ENCODE data around the gene SLAMF1. TPM values are rescaled to one million over a fixed set of nuclear protein-coding genes. Genes with fewer than 3 reads are reported as not detected.
A peak's percentile ranks its signal among the peaks of the same experiment; 100 is the strongest.

Gene SLAMF1
- total RNA-seq, 3 donors from 2014 or later (not counting 1 experiment from before 2014, with no cell fraction given) = 1.1 to 3.5 (median 2.1) TPM

DNA sequence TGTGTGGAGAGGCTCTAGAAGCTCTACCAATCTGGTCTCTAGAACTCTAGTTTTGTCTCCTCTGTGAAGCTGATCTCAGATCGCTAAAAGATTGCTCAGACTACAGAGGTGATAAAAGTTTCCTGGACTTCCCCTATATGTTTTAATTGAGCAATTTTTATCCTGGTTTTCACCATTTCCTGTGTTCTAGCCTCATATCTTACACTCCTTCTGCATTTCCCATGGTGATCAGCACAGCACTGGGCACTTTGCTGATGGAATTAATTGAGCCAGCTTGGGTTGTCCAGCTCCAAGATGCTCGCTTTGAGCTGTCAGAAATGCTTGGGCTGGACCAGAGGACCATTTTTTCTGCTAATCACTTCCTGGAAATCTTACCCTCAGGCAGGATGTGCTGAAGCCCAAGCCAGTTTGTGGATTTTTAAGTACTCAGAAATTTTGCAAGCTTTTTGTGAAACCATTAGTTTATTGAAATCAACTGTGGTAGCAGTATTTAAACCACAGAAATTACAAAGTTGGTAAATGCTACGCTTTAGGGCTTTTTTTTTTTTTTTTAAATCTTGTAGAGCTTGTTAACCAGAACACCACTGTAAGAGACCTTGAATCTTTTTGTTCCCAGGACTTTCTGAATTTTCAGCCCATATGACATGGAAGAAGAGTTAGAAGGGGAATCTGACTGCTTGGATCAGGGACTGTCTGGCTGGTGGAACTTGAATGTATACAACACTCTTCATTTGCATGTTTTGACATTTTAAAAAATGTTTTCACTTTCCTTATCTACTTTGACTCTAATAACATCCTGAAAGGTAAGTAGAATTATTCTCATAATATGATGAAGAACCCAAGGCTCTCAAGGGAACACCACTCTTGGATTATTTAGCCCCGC is 36.4 kb upstream of the SLAMF1 start:
- Histone ChIP-seq H3K9me3 (ENCODE audit: control insufficient read depth, insufficient read depth, low read length) (no peaks in the 10 kb centered on the region), H3K4me1 (ENCODE audit: control insufficient read depth, insufficient read depth, low read length) (peaks cover 53% of the 10 kb centered on the region), H3K4me3 (ENCODE audit: low read length) (no peak overlapping the region), H3K27me3 (ENCODE audit: control insufficient read depth, insufficient read depth, low read length) (no peaks in the 10 kb centered on the region), H3K36me3 (ENCODE audit: control insufficient read depth, insufficient read depth, low read length) (peaks cover 50% of the 10 kb centered on the region), H3K27ac (ENCODE audit: low read length) (peak overlapping the region; percentile 85)
- TF ChIP-seq, protein P1, sequence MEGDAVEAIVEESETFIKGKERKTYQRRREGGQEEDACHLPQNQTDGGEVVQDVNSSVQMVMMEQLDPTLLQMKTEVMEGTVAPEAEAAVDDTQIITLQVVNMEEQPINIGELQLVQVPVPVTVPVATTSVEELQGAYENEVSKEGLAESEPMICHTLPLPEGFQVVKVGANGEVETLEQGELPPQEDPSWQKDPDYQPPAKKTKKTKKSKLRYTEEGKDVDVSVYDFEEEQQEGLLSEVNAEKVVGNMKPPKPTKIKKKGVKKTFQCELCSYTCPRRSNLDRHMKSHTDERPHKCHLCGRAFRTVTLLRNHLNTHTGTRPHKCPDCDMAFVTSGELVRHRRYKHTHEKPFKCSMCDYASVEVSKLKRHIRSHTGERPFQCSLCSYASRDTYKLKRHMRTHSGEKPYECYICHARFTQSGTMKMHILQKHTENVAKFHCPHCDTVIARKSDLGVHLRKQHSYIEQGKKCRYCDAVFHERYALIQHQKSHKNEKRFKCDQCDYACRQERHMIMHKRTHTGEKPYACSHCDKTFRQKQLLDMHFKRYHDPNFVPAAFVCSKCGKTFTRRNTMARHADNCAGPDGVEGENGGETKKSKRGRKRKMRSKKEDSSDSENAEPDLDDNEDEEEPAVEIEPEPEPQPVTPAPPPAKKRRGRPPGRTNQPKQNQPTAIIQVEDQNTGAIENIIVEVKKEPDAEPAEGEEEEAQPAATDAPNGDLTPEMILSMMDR (IDR thresholded peaks at IDR 0.05) = no peak
- H3K36me3 Mint-ChIP-seq = peaks cover 30% of the 10 kb centered on the region
- DNase-seq (peak in 1 of 2 donors; percentile 70), ATAC-seq (peak; percentile 63 to 70 (median 65))
- H3K4me3 Mint-ChIP-seq = peak overlapping the region; percentile 87
- H3K4me1 Mint-ChIP-seq = peaks cover 80 to 83% of the 10 kb centered on the region in 2 donors
- WGBS (ENCODE audit: insufficient coverage) = 39% methylated on average over 4 of the region's 4 CpGs
- peaks cover 0 to 4% of the 10 kb centered on the region in 2 donors for H3K9me3 Mint-ChIP-seq
- intact Hi-C loops (cut with micrococcal nuclease) = loop anchor here (1.0 to 5.0 kb wide), 2 partner anchors 114 to 194 kb away; no protein-coding TSS in a partner anchor
- peak overlapping the region; percentile 94 to 96 for H3K27ac Mint-ChIP-seq
- no peaks in the 10 kb centered on the region for H3K27me3 Mint-ChIP-seq (ENCODE audit: low read depth in 2 of 2)

DNA sequence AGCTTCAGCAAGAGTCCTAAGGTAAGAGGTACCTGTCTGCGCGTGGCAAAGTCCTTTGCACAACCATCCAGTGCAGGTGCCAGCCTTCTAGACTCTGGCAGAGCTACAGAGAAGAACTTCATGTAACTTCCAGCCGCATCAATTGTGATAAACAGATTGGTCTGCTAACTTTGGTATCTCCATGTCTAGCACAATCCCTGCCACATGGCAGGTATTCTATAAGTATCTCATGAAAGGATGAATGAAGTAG is 35.0 kb upstream of the SLAMF1 start:
- intact Hi-C loops (cut with micrococcal nuclease) = loop anchor here (1.0 to 5.0 kb wide), 7 partner anchors 29 to 308 kb away; partner anchors contain the start of gene CD48
- 96% methylated on average over 3 of the region's 3 CpGs for WGBS (ENCODE audit: insufficient coverage)
- DNase-seq (no peak), ATAC-seq (peak in 2 of 3 donors; percentile 1 to 3)
- Histone ChIP-seq H3K27ac (ENCODE audit: low read length) (peak overlapping the region; percentile 26), H3K4me1 (ENCODE audit: control insufficient read depth, insufficient read depth, low read length) (peaks cover 53% of the 10 kb centered on the region), H3K9me3 (ENCODE audit: control insufficient read depth, insufficient read depth, low read length) (no peaks in the 10 kb centered on the region), H3K4me3 (ENCODE audit: low read length) (no peak overlapping the region), H3K36me3 (ENCODE audit: control insufficient read depth, insufficient read depth, low read length) (peaks cover 64% of the 10 kb centered on the region), H3K27me3 (ENCODE audit: control insufficient read depth, insufficient read depth, low read length) (no peaks in the 10 kb centered on the region)
- Mint-ChIP-seq H3K27ac (peak overlapping the region; percentile 94 to 96), H3K4me1 (peaks cover 66 to 75% of the 10 kb centered on the region in 2 donors), H3K9me3 (peaks cover 0 to 4% of the 10 kb centered on the region in 2 donors), H3K4me3 (peak overlapping the region; percentile 87), H3K27me3 (ENCODE audit: low read depth in 2 of 2) (no peaks in the 10 kb centered on the region), H3K36me3 (peaks cover 27% of the 10 kb centered on the region)
- TF ChIP-seq, protein P1 (IDR thresholded peaks at IDR 0.05) = no peak

DNA sequence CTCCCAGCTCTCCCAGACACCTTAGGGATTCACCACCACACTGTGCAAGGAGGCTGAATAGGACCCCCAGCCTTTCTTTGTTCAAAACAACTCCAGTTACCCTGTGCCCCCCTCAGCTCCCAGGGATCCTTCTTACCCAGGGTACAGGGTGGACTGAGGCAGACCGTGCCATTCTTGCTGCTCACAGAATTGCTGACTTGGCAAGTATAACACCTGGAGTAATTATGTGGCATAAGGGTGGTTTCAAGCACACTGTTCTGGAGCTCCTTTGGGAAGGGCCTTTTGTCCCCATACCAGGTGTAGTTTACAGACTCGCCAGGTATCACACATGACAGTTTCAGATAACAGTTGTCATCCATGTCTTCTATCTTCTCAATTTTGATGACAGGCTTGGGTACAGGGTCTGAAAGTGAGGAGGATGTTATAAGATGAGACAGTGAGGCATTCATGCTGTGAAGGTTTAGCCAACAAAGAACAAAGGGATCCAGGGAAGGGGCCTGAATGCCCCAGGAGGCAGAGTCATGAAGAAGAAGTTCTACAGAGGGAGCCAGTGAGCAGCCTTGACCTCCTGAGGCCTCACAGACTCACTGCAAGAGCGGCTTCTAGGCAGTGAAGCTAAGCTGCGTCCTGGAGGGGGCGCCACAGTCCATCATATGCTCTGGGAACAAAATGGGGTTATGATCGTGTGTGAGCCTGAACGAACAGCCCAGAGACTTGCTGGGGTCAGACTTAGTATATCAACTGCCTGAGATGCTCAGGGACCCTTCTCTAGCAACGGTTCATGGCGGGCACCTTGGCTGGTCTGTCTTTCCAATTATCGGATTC is 34.4 kb upstream of the SLAMF1 start:
- H3K4me1 ChIP-seq (ENCODE audit: control insufficient read depth, insufficient read depth, low read length) = peaks cover 53% of the 10 kb centered on the region

More for the DNA sequence above, 34.4 kb upstream of the SLAMF1 start:
- intact Hi-C loops (cut with micrococcal nuclease) = loop anchor here (1.0 to 5.0 kb wide), 7 partner anchors 30 to 309 kb away; partner anchors contain the start of gene CD48
- H3K9me3 ChIP-seq (ENCODE audit: control insufficient read depth, insufficient read depth, low read length) = no peaks in the 10 kb centered on the region
- Mint-ChIP-seq H3K27ac (peak overlapping the region; percentile 94 to 96), H3K4me1 (peaks cover 61 to 71% of the 10 kb centered on the region in 2 donors), H3K36me3 (peaks cover 22% of the 10 kb centered on the region), H3K9me3 (peaks cover 0 to under 1% of the 10 kb centered on the region in 2 donors), H3K27me3 (ENCODE audit: low read depth in 2 of 2) (no peaks in the 10 kb centered on the region), H3K4me3 (peak overlapping the region; percentile 65)
- H3K27ac ChIP-seq (ENCODE audit: low read length) = peak overlapping the region; percentile 26
- ATAC-seq = peak; percentile 79 to 92 (median 80)
- 61% methylated on average over 10 of the region's 10 CpGs for WGBS (ENCODE audit: insufficient coverage)
- H3K36me3 ChIP-seq (ENCODE audit: control insufficient read depth, insufficient read depth, low read length) = peaks cover 66% of the 10 kb centered on the region
- DNase-seq = peak; percentile 83 to 95
- no peaks in the 10 kb centered on the region for H3K27me3 ChIP-seq (ENCODE audit: control insufficient read depth, insufficient read depth, low read length)
- TF ChIP-seq, protein P1 (IDR thresholded peaks at IDR 0.05) = peak; percentile 87
- no peak overlapping the region for H3K4me3 ChIP-seq (ENCODE audit: low read length)
